Transverse colon (tissue), 4 donors: ENCODE results near the gene ZFAND3. TPM values are rescaled to one million over a fixed set of nuclear protein-coding genes. Genes with fewer than 3 reads are reported as not detected.

ENCODE experiments used
- DNase-seq: peaks from one replicate; pipeline ENCODE4 v3.0.0-alpha.2; 2019
- H3K27ac ChIP-seq, 4 donors: fragments of 200-600 bp; sonication (generic); 2 replicates each; pipeline ENCODE4 v1.5.1; 2016 to 2018; ENCODE audit warnings: inconsistent platforms in 4 of 4
- H3K27me3 ChIP-seq: fragments of 200-600 bp; sonication (generic); 2 replicates; pipeline ENCODE4 v1.5.1; 2017; ENCODE audit warnings: inconsistent platforms
- H3K36me3 ChIP-seq, 4 donors: fragments of 200-600 bp; sonication (generic); 2 replicates each; pipeline ENCODE4 v1.5.1; 2017 to 2019; ENCODE audit warnings: inconsistent platforms in 4 of 4
- H3K4me1 ChIP-seq, 4 donors: fragments of 200-600 bp; sonication (generic); 2 replicates each; pipeline ENCODE4 v1.5.1; 2017 to 2020; ENCODE audit warnings: inconsistent platforms in 4 of 4
- H3K4me3 ChIP-seq, 4 donors: fragments of 200-600 bp; sonication (generic); 1 replicate in 1 of 4; 2 replicates in 3 of 4; pipeline versions ENCODE4 v1.5.1 to v1.6.1; 2017 to 2019; ENCODE audit warnings: inconsistent platforms in 4 of 4
- H3K9me3 ChIP-seq, 2 donors: fragments of 200-600 bp; sonication (generic); 2 replicates each; pipeline ENCODE4 v1.5.1; 2017 to 2019; ENCODE audit warnings: inconsistent platforms in 2 of 2
- CTCF ChIP-seq, 5 experiments: fragments of 200-600 bp in 3 of 5; fragments of 450-650 bp in 2 of 5; sonication (generic) in 3 of 5; IDR thresholded peaks; 1 replicate in 2 of 5; 2 replicates in 3 of 5; pipeline ENCODE4 v1.5.1; 2016 to 2017; ENCODE audit warnings: antibody characterized with exemption in 5 of 5, inconsistent platforms in 3 of 5, mild to moderate bottlenecking in 2 of 5, moderate library complexity in 1 of 5
- EP300 ChIP-seq: sonication (generic); formaldehyde crosslinking; IDR thresholded peaks from one replicate; pipeline ENCODE4 v1.6.1; 2017; ENCODE audit warnings: antibody characterized with exemption, low read depth
- POLR2A ChIP-seq: fragments of 450-650 bp; IDR thresholded peaks from one replicate; pipeline ENCODE4 v1.6.1; 2016; ENCODE audit warnings: antibody characterized with exemption, mild to moderate bottlenecking, moderate library complexity
- POLR2AphosphoS5 ChIP-seq, 3 donors: sonication (generic); formaldehyde crosslinking; IDR thresholded peaks; one replicate each; pipeline ENCODE4 v1.6.1; 2016; ENCODE audit warnings: antibody characterized with exemption in 3 of 3
- WGBS, 2 donors: methylation state at CpG; one replicate each; pipeline ENCODE4 v1.1.5; 2018; ENCODE audit warnings: low coverage in 1 of 2; 5-methylcytosine and 5-hydroxymethylcytosine counted together
- in situ Hi-C, 4 donors: fragments of 200-750 bp; cut with MboI; loops; one replicate each; pipeline versions ENCODE4 v1.15.0 to v1.15.1; 2017; ENCODE audit warnings: low sequenced_read_pairs in 3 of 4, low pct_ligation_motif_present in 1 of 4, low pct_unique_long_range_greater_than_20kb in 1 of 4
- intact Hi-C: fragments of 100-400 bp; cut with DNase I; formaldehyde crosslinking; loops from one replicate; pipeline ENCODE4 v1.15.1; 2023; ENCODE audit warnings: low total_unique reads
- total RNA-seq, 4 donors: library from RNA; depleted of rRNA; stranded (reverse); fragments of >200 nt; gene quantifications; one replicate each; pipeline ENCODE4 v1.1.0, GENCODE V29; 2016

The ZFAND3 gene
- total RNA-seq, 4 donors from 2014 or later = 20.5 to 83.4 (median 36.5) TPM

- no peak overlapping the region for H3K4me3 ChIP-seq
- DNase-seq = no peak
- peaks cover 0 to 16% (median 7%) of the 10 kb centered on the region in 4 donors for H3K4me1 ChIP-seq
- H3K9me3 ChIP-seq = no peaks in the 10 kb centered on the region
- TF ChIP-seq CTCF (IDR thresholded peaks at IDR 0.05) (no peak), EP300 (no peak), POLR2AphosphoS5 (IDR thresholded peaks at IDR 0.05) (no peak), POLR2A (no peak)
- H3K36me3 ChIP-seq = peaks cover 0 to 3% (median 0%) of the 10 kb centered on the region in 4 donors
- no peak overlapping the region for H3K27ac ChIP-seq
- WGBS, 2 donors = 83 to 99% methylated on average over 4 of the region's 4 CpGs
- no peaks in the 10 kb centered on the region for H3K27me3 ChIP-seq
- intact Hi-C loops (no loop called here), in situ Hi-C loops (no loop called here)
These were observed 294.5 kb downstream of the ZFAND3 start for GRCh38 chr6:38113825-38114576.

GRCh38 chr6:38114976-38115625, 295.6 kb downstream of the ZFAND3 start:
- no peaks in the 10 kb centered on the region for H3K9me3 ChIP-seq
- no peak overlapping the region for H3K4me3 ChIP-seq
- TF ChIP-seq POLR2AphosphoS5 (IDR thresholded peaks at IDR 0.05) (no peak), EP300 (no peak), CTCF (IDR thresholded peaks at IDR 0.05) (no peak), POLR2A (no peak)
- in situ Hi-C loops (no loop called here), intact Hi-C loops (no loop called here)
- peaks cover 0 to 3% (median 0%) of the 10 kb centered on the region in 4 donors for H3K36me3 ChIP-seq
- DNase-seq = no peak
- H3K27me3 ChIP-seq = no peaks in the 10 kb centered on the region
- WGBS, 2 donors = 83 to 100% methylated on average over 2 of the region's 2 CpGs
- peaks cover 0 to 14% (median 7%) of the 10 kb centered on the region in 4 donors for H3K4me1 ChIP-seq
- no peak overlapping the region for H3K27ac ChIP-seq

- TF ChIP-seq EP300 = no peak
- TF ChIP-seq POLR2A = no peak
- TF ChIP-seq POLR2AphosphoS5 (IDR thresholded peaks at IDR 0.05) = no peak
- no peak for TF ChIP-seq CTCF (IDR thresholded peaks at IDR 0.05)
- in situ Hi-C loops = no loop called here
- peaks cover 0 to 3% (median 0%) of the 10 kb centered on the region in 4 donors for H3K36me3 ChIP-seq
- peaks cover 0 to 9% (median 5%) of the 10 kb centered on the region in 4 donors for H3K4me1 ChIP-seq
- no peak for DNase-seq
- no peaks in the 10 kb centered on the region for H3K9me3 ChIP-seq
- H3K27ac ChIP-seq = no peak overlapping the region
- H3K4me3 ChIP-seq = no peak overlapping the region
- no peaks in the 10 kb centered on the region for H3K27me3 ChIP-seq
- 45 to 54% methylated on average over 2 to 3 of the region's 3 CpGs for WGBS, 2 donors
- intact Hi-C loops = no loop called here
These were observed 296.1 kb downstream of the ZFAND3 start for GRCh38 chr6:38115626-38116008.

- H3K4me1 ChIP-seq = peaks cover 0 to 6% (median 3%) of the 10 kb centered on the region in 4 donors
- in situ Hi-C loops = no loop called here
- 67 to 89% methylated on average over 1 to 6 of the region's 6 CpGs for WGBS, 2 donors
These were observed 296.7 kb downstream of the ZFAND3 start for GRCh38 chr6:38116248-38116647.

More at GRCh38 chr6:38116248-38116647, 296.7 kb downstream of the ZFAND3 start:
- Histone ChIP-seq H3K9me3 (no peaks in the 10 kb centered on the region), H3K27ac (no peak overlapping the region), H3K27me3 (no peaks in the 10 kb centered on the region), H3K36me3 (peaks cover 0 to 3% (median 0%) of the 10 kb centered on the region in 4 donors), H3K4me3 (no peak overlapping the region)
- no peak for DNase-seq
- intact Hi-C loops = no loop called here
- no peak for TF ChIP-seq CTCF (IDR thresholded peaks at IDR 0.05)
- no peak for TF ChIP-seq EP300
- TF ChIP-seq POLR2A = no peak
- TF ChIP-seq POLR2AphosphoS5 (IDR thresholded peaks at IDR 0.05) = no peak
